Psoas muscle (tissue), 8 donors: ENCODE measurements around the gene PTHLH. TPM values are rescaled to one million over a fixed set of nuclear protein-coding genes. Genes with fewer than 3 reads are reported as not detected.

Source experiments
- ATAC-seq, 4 donors: fragments of 200-7000 bp; cut with Tn5 transposase; one replicate each; pipeline ENCODE4 v1.9.1; 2020; ENCODE audit warnings: moderate library complexity in 3 of 4, mild to moderate bottlenecking in 2 of 4
- DNase-seq, 2 donors: peaks; one replicate each; pipeline ENCODE4 v3.0.0-alpha.2; 2020
- H3K27ac ChIP-seq: fragments of 200-600 bp; one replicate; pipeline ENCODE4 v1.8.0; 2022
- H3K27me3 ChIP-seq, 3 donors: fragments of 200-600 bp in 1 of 3; one replicate each; pipeline versions ENCODE4 v1.6.1 to v1.8.0; 2013 to 2022; ENCODE audit warnings: low read length in 2 of 3, mild to moderate bottlenecking in 2 of 3, moderate library complexity in 1 of 3; ENCODE audit not compliant: insufficient read depth in 3 of 3
- H3K36me3 ChIP-seq, 2 donors: fragments of 200-600 bp in 1 of 2; one replicate each; pipeline versions ENCODE4 v1.6.1 to v1.8.0; 2013 to 2022; ENCODE audit warnings: low read depth in 1 of 2, mild to moderate bottlenecking in 1 of 2, moderate library complexity in 1 of 2; ENCODE audit not compliant: insufficient read depth in 1 of 2
- H3K4me1 ChIP-seq: fragments of 200-600 bp; one replicate; pipeline ENCODE4 v1.8.0; 2022
- H3K4me3 ChIP-seq: fragments of 200-600 bp; one replicate; pipeline ENCODE4 v1.8.0; 2022; ENCODE audit warnings: mild to moderate bottlenecking
- H3K9me3 ChIP-seq: fragments of 200-600 bp; one replicate; pipeline ENCODE4 v1.8.0; 2022
- WGBS, 3 donors: extraction: QIAGEN DNeasy Blood & Tissue Kit; methylation state at CpG; one replicate each; pipeline versions ENCODE4 v1.1.6 to v1.1.7; 2013; 5-methylcytosine and 5-hydroxymethylcytosine counted together
- intact Hi-C, 2 donors: fragments of 100-400 bp; cut with DNase I; formaldehyde crosslinking; loops; one replicate each; pipeline versions ENCODE4 v1.11.0 to v1.14.2; 2022
- polyA plus RNA-seq, 3 donors: library from polyadenylated mRNA; stranded (reverse); fragments of 200-250 nt; gene quantifications; one replicate each; pipeline ENCODE4 v1.2.3, GENCODE V29; 2013
- total RNA-seq, 4 donors: library from RNA; stranded (reverse); fragmentation: NEBNext Ultra II Directional in 2 of 4; extraction: Animal tissue kit (Norgen Biotek cat#: 25700) in 2 of 4; gene quantifications; one replicate each; pipeline versions ENCODE4 v1.2.1 to v1.2.4, GENCODE V29; 2021 to 2023
- TF ChIP-seq, protein P1 (sequence below): fragments of 200-600 bp; IDR thresholded peaks from one replicate; pipeline ENCODE4 v1.8.0; 2022; ENCODE audit warnings: antibody characterized with exemption
- donor health status: healthy with polysubstance abuse.
- donor health status: DM: no; HTN: no; CAD: no; lungs with moderate emphysema.
- donor health status: Bipolar disorder and iron deficiency.
- donor health status: healthy.
- donor health status: DM: yes; HTN: yes; CAD: no.
- donor health status: DM: no; HTN: no; CAD: no.
- donor health status: DM: no; HTN: no; CAD: no.
- donor health status: DM: yes; HTN: yes; CAD: no.

PTHLH gene
- total and polyA plus RNA-seq, 7 donors: 0.08 to 0.54 (median 0.25) TPM; not detected in 3

DNA sequence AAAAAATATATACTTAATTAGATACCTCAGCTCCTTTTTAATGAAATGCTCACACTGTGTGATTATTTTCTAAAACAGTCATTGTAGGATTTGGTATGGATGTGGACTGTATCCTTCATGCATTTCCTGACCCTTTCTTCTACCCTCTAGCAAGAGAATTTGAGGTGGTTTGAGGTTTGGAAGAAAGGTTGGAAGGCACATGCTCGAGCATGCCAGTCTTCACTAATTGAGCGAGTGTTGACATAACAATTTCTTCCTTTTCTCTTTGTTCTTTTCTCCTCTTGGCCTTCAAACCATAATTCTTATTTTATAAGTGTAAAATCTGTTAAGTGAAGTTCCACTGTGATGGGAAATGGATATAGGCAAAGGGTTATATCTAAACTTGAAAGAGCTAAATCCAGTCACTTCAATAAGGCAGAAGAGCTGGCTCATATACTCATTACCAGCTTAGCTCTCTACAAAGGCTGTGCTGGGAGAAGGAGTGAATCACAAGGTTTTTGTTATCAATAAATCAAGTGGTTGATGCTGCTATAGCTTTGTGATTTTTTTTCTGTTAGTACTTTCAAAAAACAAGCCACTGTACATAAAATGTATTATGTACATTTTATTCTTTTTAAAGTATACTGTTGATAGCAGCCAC is 16.2 kb upstream of the PTHLH start:
- Histone ChIP-seq H3K27me3 (no peaks in the 10 kb centered on the region), H3K27ac (no peak overlapping the region), H3K4me3 (no peak overlapping the region), H3K9me3 (no peaks in the 10 kb centered on the region), H3K36me3 (no peaks in the 10 kb centered on the region), H3K4me1 (no peaks in the 10 kb centered on the region)
- 76 to 79% (median 77%) methylated on average over 2 of the region's 2 CpGs for WGBS, 3 donors
- TF ChIP-seq, protein P1, sequence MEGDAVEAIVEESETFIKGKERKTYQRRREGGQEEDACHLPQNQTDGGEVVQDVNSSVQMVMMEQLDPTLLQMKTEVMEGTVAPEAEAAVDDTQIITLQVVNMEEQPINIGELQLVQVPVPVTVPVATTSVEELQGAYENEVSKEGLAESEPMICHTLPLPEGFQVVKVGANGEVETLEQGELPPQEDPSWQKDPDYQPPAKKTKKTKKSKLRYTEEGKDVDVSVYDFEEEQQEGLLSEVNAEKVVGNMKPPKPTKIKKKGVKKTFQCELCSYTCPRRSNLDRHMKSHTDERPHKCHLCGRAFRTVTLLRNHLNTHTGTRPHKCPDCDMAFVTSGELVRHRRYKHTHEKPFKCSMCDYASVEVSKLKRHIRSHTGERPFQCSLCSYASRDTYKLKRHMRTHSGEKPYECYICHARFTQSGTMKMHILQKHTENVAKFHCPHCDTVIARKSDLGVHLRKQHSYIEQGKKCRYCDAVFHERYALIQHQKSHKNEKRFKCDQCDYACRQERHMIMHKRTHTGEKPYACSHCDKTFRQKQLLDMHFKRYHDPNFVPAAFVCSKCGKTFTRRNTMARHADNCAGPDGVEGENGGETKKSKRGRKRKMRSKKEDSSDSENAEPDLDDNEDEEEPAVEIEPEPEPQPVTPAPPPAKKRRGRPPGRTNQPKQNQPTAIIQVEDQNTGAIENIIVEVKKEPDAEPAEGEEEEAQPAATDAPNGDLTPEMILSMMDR: no peak
- intact Hi-C loops: no loop called here
- DNase-seq: no peak
- ATAC-seq: no peak

DNA sequence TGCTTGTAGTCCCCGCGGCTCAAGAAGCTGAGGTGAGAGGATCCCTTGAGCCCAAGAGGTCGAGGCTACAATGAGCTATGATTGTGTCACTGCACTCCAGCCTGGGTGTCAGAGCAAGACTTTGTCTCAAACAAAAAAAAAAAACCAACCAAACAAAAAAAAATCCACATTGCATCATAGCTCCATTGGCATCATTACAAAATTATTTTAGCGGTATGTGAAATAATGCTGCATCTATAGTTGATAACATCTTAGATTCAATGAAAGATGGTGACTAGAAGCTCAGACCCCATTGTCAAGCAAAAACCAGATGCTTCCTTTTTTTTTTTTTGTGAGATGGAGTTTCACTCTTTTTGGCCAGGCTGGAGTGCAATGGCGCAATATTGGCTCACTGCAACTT is 14.8 kb upstream of the PTHLH start:
- no peak for DNase-seq

DNA sequence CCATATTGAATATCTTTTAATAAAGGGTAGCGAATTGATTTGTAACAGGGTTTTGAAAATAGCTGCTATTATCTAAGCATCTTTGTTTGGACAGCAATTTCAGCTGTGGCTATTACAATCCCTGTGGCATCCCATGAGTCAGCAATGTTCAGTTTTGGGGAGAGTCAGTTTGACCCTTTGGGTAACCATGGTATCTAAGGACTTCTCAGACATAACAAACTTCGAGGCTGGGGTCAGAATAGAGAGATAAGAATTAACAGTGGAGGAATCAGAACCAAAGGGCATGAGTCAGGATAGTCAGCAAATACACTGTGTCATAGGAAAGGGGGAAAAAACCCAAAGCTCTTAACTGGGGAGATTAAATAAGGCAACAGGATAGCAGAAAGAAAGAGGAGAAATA is 11.7 kb upstream of the PTHLH start:
- H3K36me3 ChIP-seq: no peaks in the 10 kb centered on the region
- no peak overlapping the region for H3K4me3 ChIP-seq
- TF ChIP-seq, protein P1: no peak
- WGBS, 3 donors: 60 to 74% (median 64%) methylated on average over 2 of the region's 2 CpGs
- H3K27me3 ChIP-seq: no peaks in the 10 kb centered on the region
- H3K4me1 ChIP-seq: no peaks in the 10 kb centered on the region
- no peak for ATAC-seq
- H3K9me3 ChIP-seq: no peaks in the 10 kb centered on the region
- DNase-seq: no peak
- H3K27ac ChIP-seq: no peak overlapping the region
- intact Hi-C loops: no loop called here

More for the DNA sequence above, 14.8 kb upstream of the PTHLH start:
- intact Hi-C loops: no loop called here
- WGBS, 3 donors: 67 to 72% (median 69%) methylated on average over 5 of the region's 5 CpGs
- no peak for ATAC-seq
- Histone ChIP-seq H3K4me1 (no peaks in the 10 kb centered on the region), H3K9me3 (no peaks in the 10 kb centered on the region), H3K27me3 (no peaks in the 10 kb centered on the region), H3K36me3 (no peaks in the 10 kb centered on the region), H3K27ac (no peak overlapping the region), H3K4me3 (no peak overlapping the region)
- TF ChIP-seq, protein P1: no peak

DNA sequence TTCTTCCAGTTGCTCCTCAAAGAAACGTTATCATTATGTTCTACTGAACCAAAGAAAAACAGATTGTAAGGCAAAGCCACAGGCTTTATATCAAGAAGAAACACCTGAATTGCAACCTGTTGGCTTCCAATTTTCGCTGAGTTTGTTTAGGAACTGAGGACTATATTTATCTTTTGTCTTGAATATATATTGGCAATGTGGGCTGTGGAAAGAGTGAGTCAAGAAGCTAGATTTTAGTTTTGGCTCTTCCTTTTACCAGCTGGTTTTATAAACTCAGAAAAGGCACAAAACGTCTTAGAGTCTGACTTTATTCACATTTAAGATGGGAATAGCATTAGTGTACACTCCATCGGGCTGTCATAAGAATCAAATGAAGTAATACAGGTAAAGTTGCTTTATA is 10.4 kb upstream of the PTHLH start:
- no peak overlapping the region for H3K4me3 ChIP-seq
- intact Hi-C loops: no loop called here
- no peak for ATAC-seq

More for the DNA sequence above, 10.4 kb upstream of the PTHLH start:
- TF ChIP-seq, protein P1: no peak
- DNase-seq: no peak
- 58 to 65% (median 61%) methylated on average over 4 of the region's 4 CpGs for WGBS, 3 donors
- Histone ChIP-seq H3K4me1 (no peaks in the 10 kb centered on the region), H3K27me3 (no peaks in the 10 kb centered on the region), H3K27ac (no peak overlapping the region), H3K9me3 (no peaks in the 10 kb centered on the region), H3K36me3 (no peaks in the 10 kb centered on the region)
